Pancreas (tissue), 10 donors: ENCODE results near the gene ZNF639. TPM values are rescaled to one million over a fixed set of nuclear protein-coding genes. Genes with fewer than 3 reads are reported as not detected.

ENCODE experiments used
- ATAC-seq, 4 donors: fragments of 200-7000 bp; cut with Tn5 transposase; one replicate each; pipeline versions ENCODE4 v1.8.0 to v1.9.1; 2020; ENCODE audit warnings: mild to moderate bottlenecking in 4 of 4, moderate library complexity in 4 of 4
- DNase-seq, 6 donors: peaks; one replicate each; pipeline ENCODE4 v3.0.0-alpha.2; 2020
- FAIRE-seq: peaks from 2 replicates; lab custom pipeline; 2012; peaks lifted over from hg19 to GRCh38; lab: Jason Lieb, UNC
- H3K27ac ChIP-seq, 4 donors: fragments of 200-600 bp; sonication (generic); 1 replicate in 3 of 4; 2 replicates in 1 of 4; pipeline versions ENCODE4 v1.5.0 to v1.8.0; 2020
- H3K27me3 ChIP-seq, 4 donors: fragments of 200-600 bp; one replicate each; pipeline ENCODE4 v1.8.0; 2021
- H3K36me3 ChIP-seq, 3 donors: fragments of 200-600 bp; sonication (generic) in 1 of 3; one replicate each; pipeline versions ENCODE4 v1.5.0 to v1.8.0; 2020 to 2021
- H3K4me1 ChIP-seq, 3 donors: fragments of 200-600 bp; one replicate each; pipeline ENCODE4 v1.8.0; 2021
- H3K4me3 ChIP-seq, 4 donors: fragments of 200-600 bp; sonication (generic) in 2 of 4; one replicate each; pipeline versions ENCODE4 v1.5.0 to v1.8.0; 2020 to 2021
- H3K9me3 ChIP-seq, 4 donors: fragments of 200-600 bp; one replicate each; pipeline ENCODE4 v1.8.0; 2021
- WGBS, 2 donors: extraction: QIAGEN DNeasy Blood & Tissue Kit; methylation state at CpG; one replicate each; pipeline ENCODE4 v1.1.7; 2013; 5-methylcytosine and 5-hydroxymethylcytosine counted together
- intact Hi-C, 3 donors: fragments of 100-400 bp; cut with DNase I; formaldehyde crosslinking; loops; one replicate each; pipeline versions ENCODE4 v1.11.1 to v1.14.2; 2022
- polyA plus RNA-seq, 2 donors: library from polyadenylated mRNA; stranded (reverse); fragments of 200-250 nt; gene quantifications; one replicate each; pipeline ENCODE4 v1.2.3, GENCODE V29; 2013
- total RNA-seq, 6 donors: library from RNA; stranded (reverse); fragmentation: NEBNext Ultra II Directional in 4 of 6; extraction: Animal tissue kit (Norgen Biotek cat#: 25700) in 4 of 6; gene quantifications; one replicate each; pipeline versions ENCODE4 v1.2.1 to v1.2.4, GENCODE V29; 2021 to 2023
- TF ChIP-seq, protein P1 (sequence below), 4 donors: fragments of 200-600 bp; sonication (generic) in 3 of 4; IDR thresholded peaks; one replicate each; pipeline versions ENCODE4 v1.5.0 to v1.8.0; 2021; ENCODE audit warnings: antibody characterized with exemption in 4 of 4
- donor health status: healthy with polysubstance abuse.
- donor health status: DM: no; HTN: no; CAD: no; lungs with moderate emphysema.
- donor health status: DM: no; HTN: no; CAD: no.
- donor health status: control.
- donor health status: control.
- donor health status: Bipolar disorder and iron deficiency.
- donor health status: DM: yes; HTN: yes; CAD: no.
- donor health status: DM: no; HTN: no; CAD: no.
- donor health status: DM: no; HTN: no; CAD: no.
- donor health status: DM: yes; HTN: yes; CAD: no.

ZNF639 gene
- total and polyA plus RNA-seq, 8 donors: 7.4 to 18.2 (median 13.2) TPM

DNA sequence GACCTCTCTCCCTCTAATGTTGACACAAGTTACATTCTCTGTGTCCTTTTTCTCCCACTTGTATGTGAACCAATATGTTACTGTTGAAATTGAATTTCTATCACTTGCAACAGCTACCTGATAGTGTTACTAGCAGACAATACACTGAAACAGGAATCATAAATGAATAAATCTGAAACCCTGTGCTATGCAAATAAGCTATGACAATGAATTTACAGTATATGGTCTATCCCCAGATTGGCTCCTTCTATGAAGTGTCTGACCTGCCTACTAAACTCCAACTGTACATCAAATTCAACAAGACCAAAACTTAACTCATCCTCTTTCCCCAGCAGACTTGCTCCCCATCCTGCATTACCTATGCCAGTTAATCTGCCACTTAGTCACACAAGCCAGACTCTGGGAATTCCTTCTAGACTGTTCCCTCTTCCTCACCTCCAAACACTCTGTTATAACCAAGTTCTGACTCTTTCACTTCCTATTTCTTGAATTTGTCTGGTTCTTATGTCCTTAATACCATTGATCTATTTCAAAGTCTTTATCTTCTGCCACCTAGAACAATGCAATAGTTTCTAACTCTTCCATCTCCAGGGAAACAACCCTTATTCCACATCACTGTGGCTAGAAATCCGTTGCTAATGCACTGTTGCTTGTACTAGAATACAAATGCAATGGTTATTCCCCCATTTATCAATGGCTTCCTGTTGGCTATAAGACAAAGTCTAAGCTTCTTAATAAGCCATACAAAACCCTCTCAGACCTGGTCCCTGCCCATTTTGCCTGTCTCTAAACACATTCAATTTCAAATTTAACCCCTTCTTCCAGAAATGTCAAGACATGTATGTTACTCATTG, 13.4 kb upstream of the ZNF639 start:
- Histone ChIP-seq H3K9me3 (no peaks in the 10 kb centered on the region), H3K27me3 (peaks cover 0 to 3% (median 0%) of the 10 kb centered on the region in 4 donors), H3K36me3 (no peaks in the 10 kb centered on the region), H3K4me3 (no peak overlapping the region), H3K4me1 (no peaks in the 10 kb centered on the region), H3K27ac (no peak overlapping the region)
- TF ChIP-seq, protein P1, sequence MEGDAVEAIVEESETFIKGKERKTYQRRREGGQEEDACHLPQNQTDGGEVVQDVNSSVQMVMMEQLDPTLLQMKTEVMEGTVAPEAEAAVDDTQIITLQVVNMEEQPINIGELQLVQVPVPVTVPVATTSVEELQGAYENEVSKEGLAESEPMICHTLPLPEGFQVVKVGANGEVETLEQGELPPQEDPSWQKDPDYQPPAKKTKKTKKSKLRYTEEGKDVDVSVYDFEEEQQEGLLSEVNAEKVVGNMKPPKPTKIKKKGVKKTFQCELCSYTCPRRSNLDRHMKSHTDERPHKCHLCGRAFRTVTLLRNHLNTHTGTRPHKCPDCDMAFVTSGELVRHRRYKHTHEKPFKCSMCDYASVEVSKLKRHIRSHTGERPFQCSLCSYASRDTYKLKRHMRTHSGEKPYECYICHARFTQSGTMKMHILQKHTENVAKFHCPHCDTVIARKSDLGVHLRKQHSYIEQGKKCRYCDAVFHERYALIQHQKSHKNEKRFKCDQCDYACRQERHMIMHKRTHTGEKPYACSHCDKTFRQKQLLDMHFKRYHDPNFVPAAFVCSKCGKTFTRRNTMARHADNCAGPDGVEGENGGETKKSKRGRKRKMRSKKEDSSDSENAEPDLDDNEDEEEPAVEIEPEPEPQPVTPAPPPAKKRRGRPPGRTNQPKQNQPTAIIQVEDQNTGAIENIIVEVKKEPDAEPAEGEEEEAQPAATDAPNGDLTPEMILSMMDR (IDR thresholded peaks at IDR 0.05): no peak
- WGBS, 2 donors: 20 to 27% methylated on average over 1 of the region's 1 CpG
- ATAC-seq: no peak
- no peak for FAIRE-seq
- intact Hi-C loops: loop anchor here in 1 of 3 donors (10.0 kb wide), 2 partner anchors 205 to 295 kb away; no protein-coding TSS in a partner anchor
- no peak for DNase-seq

DNA sequence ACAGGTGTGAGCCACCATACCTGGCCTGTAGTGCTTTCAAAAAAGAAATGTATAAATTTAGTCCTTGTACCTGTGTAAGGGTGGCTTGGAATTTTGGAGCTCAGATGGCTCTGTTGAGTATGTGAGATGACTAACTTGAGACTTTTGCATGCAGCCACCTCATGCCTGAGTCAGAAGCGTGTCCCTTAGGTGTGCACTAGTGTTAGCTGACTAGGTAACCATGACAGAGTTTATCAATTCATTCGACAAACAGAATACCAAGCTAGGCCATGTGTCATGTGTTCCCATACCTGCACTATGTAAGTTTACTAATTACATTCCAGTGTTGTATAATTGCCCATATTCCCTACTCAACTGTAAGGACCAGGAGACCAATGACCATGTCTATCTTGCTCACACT, 4.0 kb upstream of the ZNF639 start:
- FAIRE-seq (no peak), DNase-seq (no peak), ATAC-seq (no peak)
- no peaks in the 10 kb centered on the region for H3K27me3 ChIP-seq
- intact Hi-C loops: loop anchor here in 2 of 3 donors (5.0 to 10.0 kb wide), 4 partner anchors 212 to 304 kb away; no protein-coding TSS in a partner anchor
- WGBS, 2 donors: 73 to 81% methylated on average over 2 of the region's 2 CpGs
- TF ChIP-seq, protein P1 (IDR thresholded peaks at IDR 0.05): no peak
- H3K4me1 ChIP-seq: peaks cover 0 to 6% (median 0%) of the 10 kb centered on the region in 3 donors
- H3K9me3 ChIP-seq: no peaks in the 10 kb centered on the region
- no peaks in the 10 kb centered on the region for H3K36me3 ChIP-seq
- H3K4me3 ChIP-seq: no peak overlapping the region
- H3K27ac ChIP-seq: no peak overlapping the region

DNA sequence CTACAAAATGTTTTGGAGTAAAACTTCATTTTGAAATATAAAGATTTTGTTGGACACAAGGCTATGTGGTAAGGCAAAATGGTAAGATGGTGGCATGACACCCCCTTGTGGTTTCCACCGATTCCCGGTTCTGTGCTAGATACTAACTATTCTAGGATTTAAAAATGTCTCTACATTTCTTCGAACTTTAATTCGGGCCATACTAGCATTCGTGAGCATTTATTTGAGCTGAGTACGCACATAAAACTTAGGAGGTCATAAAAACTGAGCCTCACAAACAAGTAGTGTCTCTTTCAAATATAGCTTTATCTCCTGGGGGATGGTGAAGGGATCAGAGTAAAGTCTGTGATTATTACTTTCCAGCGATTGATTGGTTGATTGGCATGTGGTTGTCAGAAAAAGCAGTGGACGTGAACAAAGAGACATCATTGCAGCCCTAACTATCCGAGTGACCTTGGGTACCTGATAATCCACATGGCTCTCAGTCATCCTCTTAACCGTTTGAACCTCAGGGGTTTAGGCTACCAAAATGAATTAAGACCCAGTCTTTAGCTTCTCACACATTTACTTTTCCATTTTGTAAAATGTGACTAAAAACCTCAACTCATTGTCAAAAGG, 1.1 kb upstream of the ZNF639 start:
- 15 to 23% methylated on average over 10 of the region's 10 CpGs for WGBS, 2 donors
- Histone ChIP-seq H3K4me1 (peaks cover 0 to 17% (median 0%) of the 10 kb centered on the region in 3 donors), H3K4me3 (peak overlapping the region in 3 of 4 donors; percentile 1 to 79 (median 70)), H3K9me3 (no peaks in the 10 kb centered on the region), H3K27ac (peak overlapping the region in 3 of 4 donors; percentile 91 to 95 (median 94)), H3K27me3 (no peaks in the 10 kb centered on the region), H3K36me3 (no peaks in the 10 kb centered on the region)
- ATAC-seq: peak in 2 of 4 donors; percentile 22 to 39
- TF ChIP-seq, protein P1 (IDR thresholded peaks at IDR 0.05): no peak
- intact Hi-C loops: no loop called here
- FAIRE-seq: no peak
- no peak for DNase-seq

DNA sequence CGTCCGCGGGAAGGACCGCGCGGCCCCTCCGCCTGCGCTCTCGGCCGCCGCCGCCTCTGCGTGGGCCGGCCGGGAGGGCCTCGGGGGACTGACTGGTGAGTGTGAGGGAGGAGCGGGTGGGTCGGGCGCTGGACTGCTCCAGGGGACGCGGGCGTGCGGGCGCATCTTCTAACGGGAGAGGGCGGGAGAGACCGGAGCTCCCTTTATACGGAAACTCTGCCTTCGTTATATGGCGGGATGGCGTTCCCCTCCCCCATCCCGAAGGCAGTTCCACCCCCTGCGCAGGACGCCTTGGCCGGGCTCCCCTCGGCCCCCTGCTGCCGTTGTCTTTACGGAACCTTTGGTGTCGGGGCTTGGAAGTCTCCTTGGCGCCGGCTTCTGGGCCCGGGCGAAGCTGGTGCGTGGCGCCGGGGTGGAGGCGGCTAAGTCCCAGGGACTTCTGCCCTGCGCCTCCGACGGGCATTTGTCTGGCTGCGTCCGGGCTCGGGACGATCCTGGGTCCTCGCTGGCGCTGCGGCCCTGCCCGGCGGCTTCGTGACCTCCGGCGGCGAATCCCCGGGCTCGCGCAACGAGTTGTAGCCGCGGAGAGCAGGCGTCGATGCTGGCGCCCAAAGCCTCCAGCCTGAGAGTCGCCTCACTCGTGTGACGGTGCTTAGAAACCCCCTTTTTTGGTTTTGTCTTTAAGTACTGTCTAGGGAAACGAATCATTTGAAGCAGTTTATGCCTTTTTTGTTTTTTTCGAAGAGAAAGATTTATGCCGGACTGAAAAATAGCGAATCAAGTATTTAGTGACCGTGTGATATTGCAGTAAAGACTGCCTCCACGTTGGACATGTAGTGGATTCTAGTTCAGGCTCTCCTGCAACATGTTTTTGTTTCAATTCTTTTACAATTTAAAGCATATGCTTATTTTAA, 623 bp downstream of the ZNF639 start:
- FAIRE-seq: no peak
- peak overlapping the region; percentile 70 to 96 (median 77) for H3K4me3 ChIP-seq
- H3K9me3 ChIP-seq: no peaks in the 10 kb centered on the region
- peak overlapping the region; percentile 86 to 95 (median 92) for H3K27ac ChIP-seq
- DNase-seq: peak; percentile 52 to 85 (median 68)
- no peaks in the 10 kb centered on the region for H3K27me3 ChIP-seq
- peaks cover 0 to 17% (median 0%) of the 10 kb centered on the region in 3 donors for H3K4me1 ChIP-seq
- TF ChIP-seq, protein P1 (IDR thresholded peaks at IDR 0.05): no peak
- intact Hi-C loops: no loop called here
- peak; percentile 64 to 72 (median 69) for ATAC-seq
- 0% methylated on average over 80 to 81 of the region's 81 CpGs for WGBS, 2 donors
- peaks cover 0 to 2% (median 0%) of the 10 kb centered on the region in 3 donors for H3K36me3 ChIP-seq
